Osteoblast (primary cell): ENCODE measurements around the gene DENND1C. TPM values are rescaled to one million over a fixed set of nuclear protein-coding genes. Genes with fewer than 3 reads are reported as not detected.

ENCODE experiments used
- DNase-seq: peaks from one replicate; pipeline ENCODE4 v3.0.0; 2011; ENCODE audit warnings: low spot score, mixed read lengths; ENCODE audit not compliant: insufficient read length; ENCODE audit errors: missing footprints
- H2AFZ ChIP-seq: 2 replicates; pipeline ENCODE4 v1.6.0; 2011; ENCODE audit warnings: mild to moderate bottlenecking, low read length
- H3K27ac ChIP-seq: 2 replicates; pipeline ENCODE4 v1.5.1; 2011; ENCODE audit warnings: mild to moderate bottlenecking, low read depth, low read length, moderate library complexity
- H3K27me3 ChIP-seq: 2 replicates; pipeline ENCODE4 v1.6.0; 2012; ENCODE audit warnings: mild to moderate bottlenecking, control low read depth, inconsistent platforms, low read length, moderate library complexity; ENCODE audit not compliant: insufficient read depth
- H3K36me3 ChIP-seq: 2 replicates; pipeline ENCODE4 v1.5.1; 2011; ENCODE audit warnings: mild to moderate bottlenecking, low read length, control low read depth, moderate library complexity; ENCODE audit not compliant: insufficient read depth
- H3K4me1 ChIP-seq: 2 replicates; pipeline ENCODE4 v1.5.1; 2011; ENCODE audit warnings: mild to moderate bottlenecking, low read length, control low read depth, moderate library complexity; ENCODE audit not compliant: insufficient read depth
- H3K4me2 ChIP-seq: 2 replicates; pipeline ENCODE4 v1.6.0; 2011; ENCODE audit warnings: mild to moderate bottlenecking, low read length; ENCODE audit not compliant: insufficient read depth
- H3K4me3 ChIP-seq: fragments of 200-600 bp; sonication (generic); 3 replicates; pipeline ENCODE4 v1.5.1; 2012; ENCODE audit warnings: mild to moderate bottlenecking, low read length, inconsistent platforms; ENCODE audit not compliant: insufficient read depth
- H3K79me2 ChIP-seq: 2 replicates; pipeline ENCODE4 v1.6.0; 2012; ENCODE audit warnings: mild to moderate bottlenecking, low read length, control low read depth, inconsistent platforms; ENCODE audit not compliant: insufficient read depth
- H3K9me3 ChIP-seq: 2 replicates; pipeline ENCODE4 v1.5.1; 2011; ENCODE audit warnings: low read depth, low read length, control low read depth
- H4K20me1 ChIP-seq: 2 replicates; pipeline ENCODE4 v1.6.0; 2012; ENCODE audit warnings: mild to moderate bottlenecking, low read length, control low read depth; ENCODE audit not compliant: insufficient read depth
- CTCF ChIP-seq: IDR thresholded peaks from 2 replicates; pipeline ENCODE4 v1.5.1; 2011; ENCODE audit warnings: mild to moderate bottlenecking, low read depth, low read length, moderate library complexity; ENCODE audit errors: extremely low read depth
- total RNA-seq: library from RNA; depleted of rRNA; stranded (reverse); fragments of >200 nt; gene quantifications from 2 replicates; pipeline ENCODE4 v1.2.3, GENCODE V29; 2012

DENND1C gene
- total RNA-seq, 1 donor = not detected

GRCh38 chr19:6458695-6459261 lies 22.8 kb downstream of the DENND1C start:
- H3K27ac ChIP-seq = no peak overlapping the region
- H3K27me3 ChIP-seq = peaks cover under 1% of the 10 kb centered on the region
- H4K20me1 ChIP-seq = no peaks in the 10 kb centered on the region
- H3K4me1 ChIP-seq = peaks cover 8% of the 10 kb centered on the region
- peak overlapping the region; percentile 83 for H3K4me2 ChIP-seq
- peak overlapping the region; percentile 76 for H3K4me3 ChIP-seq
- H2AFZ ChIP-seq = no peak overlapping the region
- H3K36me3 ChIP-seq = peaks cover 2% of the 10 kb centered on the region
- DNase-seq = peak; percentile 74
- H3K79me2 ChIP-seq = no peaks in the 10 kb centered on the region
- TF ChIP-seq CTCF = no peak
- H3K9me3 ChIP-seq = peaks cover 2% of the 10 kb centered on the region

GRCh38 chr19:6457958-6458694 lies 23.5 kb downstream of the DENND1C start:
- Histone ChIP-seq H3K9me3 (peaks cover 2% of the 10 kb centered on the region), H3K4me2 (no peak overlapping the region), H2AFZ (no peak overlapping the region), H4K20me1 (no peaks in the 10 kb centered on the region), H3K4me1 (peaks cover 8% of the 10 kb centered on the region), H3K27ac (no peak overlapping the region), H3K79me2 (no peaks in the 10 kb centered on the region), H3K4me3 (no peak overlapping the region), H3K27me3 (no peaks in the 10 kb centered on the region), H3K36me3 (peaks cover 2% of the 10 kb centered on the region)
- TF ChIP-seq CTCF = no peak
- DNase-seq = peak; percentile 79

- Histone ChIP-seq H3K4me2 (no peak overlapping the region), H3K27ac (no peak overlapping the region), H3K79me2 (no peaks in the 10 kb centered on the region), H3K9me3 (peaks cover 2% of the 10 kb centered on the region), H4K20me1 (no peaks in the 10 kb centered on the region), H3K36me3 (peaks cover 2% of the 10 kb centered on the region), H3K4me1 (peaks cover 8% of the 10 kb centered on the region), H3K27me3 (no peaks in the 10 kb centered on the region), H3K4me3 (no peak overlapping the region), H2AFZ (no peak overlapping the region)
- peak; percentile 13 for DNase-seq
- no peak for TF ChIP-seq CTCF
Measured at GRCh38 chr19:6455924-6456323, 25.7 kb downstream of the DENND1C start.

- peaks cover 2% of the 10 kb centered on the region for H3K9me3 ChIP-seq
- H3K4me3 ChIP-seq = no peak overlapping the region
- no peaks in the 10 kb centered on the region for H4K20me1 ChIP-seq
- no peak overlapping the region for H2AFZ ChIP-seq
- H3K4me2 ChIP-seq = no peak overlapping the region
- H3K27me3 ChIP-seq = no peaks in the 10 kb centered on the region
- H3K27ac ChIP-seq = no peak overlapping the region
- no peaks in the 10 kb centered on the region for H3K4me1 ChIP-seq
- H3K36me3 ChIP-seq = peaks cover 2% of the 10 kb centered on the region
- DNase-seq = peak; percentile 38
- no peaks in the 10 kb centered on the region for H3K79me2 ChIP-seq
- TF ChIP-seq CTCF = no peak
Measured at GRCh38 chr19:6453951-6454565, 27.5 kb downstream of the DENND1C start.
